Heart left ventricle (tissue), 16 donors: ENCODE data around the gene SERINC2. TPM values are rescaled to one million over a fixed set of nuclear protein-coding genes. Genes with fewer than 3 reads are reported as not detected.

Source experiments
- ATAC-seq, 4 donors: fragments of 200-7000 bp; cut with Tn5 transposase; one replicate each; pipeline ENCODE4 v1.9.1; 2020 to 2022; ENCODE audit warnings: moderate library complexity in 4 of 4, mild to moderate bottlenecking in 3 of 4, moderate number of reproducible peaks in 1 of 4
- DNase-seq, 5 donors: peaks; one replicate each; pipeline ENCODE4 v3.0.0-alpha.2; 2020
- H3K27ac ChIP-seq, 12 donors: fragments of 200-600 bp; sonication (generic) in 4 of 12; one replicate each; pipeline versions ENCODE4 v1.5.0 to v1.8.0; 2016 to 2022; ENCODE audit warnings: mild to moderate bottlenecking in 2 of 12
- H3K27me3 ChIP-seq, 9 donors: fragments of 200-600 bp; sonication (generic) in 2 of 9; one replicate each; pipeline versions ENCODE4 v1.5.1 to v1.8.0; 2016 to 2022; ENCODE audit warnings: mild to moderate bottlenecking in 3 of 9
- H3K36me3 ChIP-seq, 9 donors: fragments of 200-600 bp; sonication (generic) in 2 of 9; one replicate each; pipeline versions ENCODE4 v1.5.0 to v1.8.0; 2018 to 2022; ENCODE audit warnings: mild to moderate bottlenecking in 2 of 9
- H3K4me1 ChIP-seq, 12 donors: fragments of 200-600 bp; sonication (generic) in 4 of 12; one replicate each; pipeline versions ENCODE4 v1.5.0 to v1.8.0; 2016 to 2022; ENCODE audit warnings: mild to moderate bottlenecking in 3 of 12
- H3K4me3 ChIP-seq, 12 donors: fragments of 200-600 bp; sonication (generic) in 4 of 12; one replicate each; pipeline versions ENCODE4 v1.5.0 to v1.8.0; 2017 to 2022; ENCODE audit warnings: mild to moderate bottlenecking in 9 of 12, moderate library complexity in 4 of 12
- H3K9me3 ChIP-seq, 12 donors: fragments of 200-600 bp; sonication (generic) in 4 of 12; one replicate each; pipeline versions ENCODE4 v1.5.0 to v1.8.0; 2016 to 2022; ENCODE audit warnings: mild to moderate bottlenecking in 1 of 12
- POLR2A ChIP-seq, 2 donors: fragments of 450-650 bp; IDR thresholded peaks; one replicate each; pipeline ENCODE4 v1.6.1; 2017; ENCODE audit warnings: antibody characterized with exemption in 2 of 2, mild to moderate bottlenecking in 2 of 2, moderate library complexity in 2 of 2
- WGBS, 4 donors: extraction: QIAGEN DNeasy Blood & Tissue Kit in 2 of 4; methylation state at CpG; one replicate each; pipeline versions ENCODE4 v1.1.5 to v1.1.7; 2013 to 2018; 5-methylcytosine and 5-hydroxymethylcytosine counted together
- intact Hi-C, 10 donors: fragments of 100-400 bp; cut with DNase I; formaldehyde crosslinking; loops; one replicate each; pipeline versions ENCODE4 v1.11.1 to v1.14.2; 2022
- polyA plus RNA-seq, 2 donors: library from polyadenylated mRNA; stranded (reverse); fragments of 200-250 nt; gene quantifications; one replicate each; pipeline ENCODE4 v1.2.3, GENCODE V29; 2013
- total RNA-seq, 9 donors: library from RNA; depleted of rRNA in 2 of 9; stranded (reverse); fragments of >200 nt in 2 of 9; fragmentation: NEBNext Ultra II Directional in 3 of 9; extraction: Animal tissue kit (Norgen Biotek cat#: 25700) in 3 of 9; gene quantifications; one replicate each; pipeline versions ENCODE4 v1.1.0 to v1.2.4, GENCODE V29; 2016 to 2023
- TF ChIP-seq, protein P1 (sequence below), 12 donors: fragments of 200-600 bp; sonication (generic) in 4 of 12; IDR thresholded peaks; one replicate each; pipeline versions ENCODE4 v1.5.0 to v1.8.0; 2018 to 2022; ENCODE audit warnings: antibody characterized with exemption in 12 of 12, mild to moderate bottlenecking in 5 of 12
- donor health status: ischemic (EF 13 %, LVEDD 7.1; RV severe dilation, severe dysfunction).
- donor health status: healthy with polysubstance abuse.
- donor health status: DM: no; HTN: yes; CAD: no.
- donor health status: DM: no; HTN: no; CAD: no.
- donor health status: ischemic (EF 25% LVEDD 6.9; RV normal size, moderate dysfunction).
- donor health status: ischemic (EF 25% LVEDD 5.7; RV mildly dilated, moderate dysfunction).
- donor health status: healthy.
- donor health status: DM: yes; HTN: yes; CAD: no.
- donor health status: ischemic (EF 35%, LVEDD 5.7; RV mildly dilated, moderate dysfunction).
- donor health status: nonischemic (EF 11% LVEDD 7.7; RV severe dilation, severe dysfunction).
- donor health status: DM: yes; HTN: yes; CAD: no.
- donor health status: PGD.
- donor health status: ischemic (EF 29% LVEDD 5.4; RV normal size, mild dysfunction).
- donor health status: nonischemic (EF 23%, LVEDD 6.1; RV moderate dilation, normal function).

Gene SERINC2
- total and polyA plus RNA-seq, 11 donors, result 0.94 to 8.5 (median 2.3) TPM

DNA sequence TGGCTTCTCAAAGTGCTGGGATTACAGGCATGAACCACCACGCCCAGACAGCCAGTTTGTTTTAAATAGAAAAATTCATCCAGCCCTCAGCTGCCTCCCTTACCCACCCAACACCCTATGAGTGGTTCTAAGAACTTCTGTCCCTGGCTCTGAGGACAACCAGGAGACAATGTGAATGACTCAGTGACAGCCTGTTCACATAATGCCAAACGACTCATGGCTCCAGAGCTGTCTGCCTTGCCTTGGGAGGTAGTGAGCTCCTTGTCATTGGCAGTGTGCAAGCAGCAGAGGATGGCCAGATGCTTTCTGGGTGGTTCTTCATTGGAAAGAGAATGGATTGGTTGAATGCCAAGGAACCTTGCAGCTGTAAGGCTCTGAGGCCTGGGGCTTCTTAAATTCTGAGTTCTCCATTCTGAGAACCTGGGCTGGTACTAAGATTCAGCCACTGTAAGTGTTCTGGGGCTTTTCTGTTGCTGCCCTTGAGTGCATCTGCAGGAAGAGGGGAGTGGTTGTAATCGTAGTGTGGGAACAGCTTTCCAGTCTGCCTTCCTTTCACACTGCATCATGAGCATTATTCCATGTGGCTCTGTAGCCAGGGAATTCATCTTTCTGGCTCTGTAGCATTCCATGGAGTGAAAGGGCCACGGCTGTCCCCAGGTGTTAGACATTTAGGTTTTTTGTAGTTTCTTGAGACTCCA, 5.8 kb downstream of the SERINC2 start:
- intact Hi-C loops, result no loop called here
- no peak overlapping the region for H3K4me3 ChIP-seq
- TF ChIP-seq, protein P1, sequence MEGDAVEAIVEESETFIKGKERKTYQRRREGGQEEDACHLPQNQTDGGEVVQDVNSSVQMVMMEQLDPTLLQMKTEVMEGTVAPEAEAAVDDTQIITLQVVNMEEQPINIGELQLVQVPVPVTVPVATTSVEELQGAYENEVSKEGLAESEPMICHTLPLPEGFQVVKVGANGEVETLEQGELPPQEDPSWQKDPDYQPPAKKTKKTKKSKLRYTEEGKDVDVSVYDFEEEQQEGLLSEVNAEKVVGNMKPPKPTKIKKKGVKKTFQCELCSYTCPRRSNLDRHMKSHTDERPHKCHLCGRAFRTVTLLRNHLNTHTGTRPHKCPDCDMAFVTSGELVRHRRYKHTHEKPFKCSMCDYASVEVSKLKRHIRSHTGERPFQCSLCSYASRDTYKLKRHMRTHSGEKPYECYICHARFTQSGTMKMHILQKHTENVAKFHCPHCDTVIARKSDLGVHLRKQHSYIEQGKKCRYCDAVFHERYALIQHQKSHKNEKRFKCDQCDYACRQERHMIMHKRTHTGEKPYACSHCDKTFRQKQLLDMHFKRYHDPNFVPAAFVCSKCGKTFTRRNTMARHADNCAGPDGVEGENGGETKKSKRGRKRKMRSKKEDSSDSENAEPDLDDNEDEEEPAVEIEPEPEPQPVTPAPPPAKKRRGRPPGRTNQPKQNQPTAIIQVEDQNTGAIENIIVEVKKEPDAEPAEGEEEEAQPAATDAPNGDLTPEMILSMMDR (IDR thresholded peaks at IDR 0.05), result no peak
- TF ChIP-seq POLR2A (IDR thresholded peaks at IDR 0.05), result no peak
- 49 to 67% (median 58%) methylated on average over 4 of the region's 4 CpGs for WGBS, 4 donors
- H3K36me3 ChIP-seq, result no peaks in the 10 kb centered on the region
- peaks cover 0 to 13% (median 0%) of the 10 kb centered on the region in 9 donors for H3K27me3 ChIP-seq
- peaks cover 0 to 7% (median 2%) of the 10 kb centered on the region in 12 donors for H3K4me1 ChIP-seq
- DNase-seq (no peak), ATAC-seq (no peak)
- no peak overlapping the region for H3K27ac ChIP-seq
- H3K9me3 ChIP-seq, result no peaks in the 10 kb centered on the region

DNA sequence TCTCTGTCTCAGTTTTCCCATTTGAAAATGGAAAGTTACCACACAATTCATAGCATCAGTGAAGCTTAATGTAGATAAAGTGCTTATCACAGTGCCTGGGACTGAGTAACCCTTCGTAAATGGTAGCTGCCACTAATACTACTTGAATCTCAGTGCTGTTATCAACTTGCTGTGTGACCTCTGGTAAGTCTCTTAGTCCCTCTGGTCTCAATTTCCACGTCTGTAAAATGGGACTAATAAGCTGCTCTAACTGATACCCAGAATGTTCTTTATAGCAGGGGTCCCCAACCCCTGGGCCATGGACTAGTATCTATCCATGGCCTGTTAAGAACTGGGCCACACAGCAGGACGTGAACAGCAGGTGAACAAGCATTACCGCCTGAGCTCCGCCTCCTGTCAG, 7.7 kb downstream of the SERINC2 start:
- TF ChIP-seq POLR2A (IDR thresholded peaks at IDR 0.05), result no peak
- TF ChIP-seq, protein P1 (IDR thresholded peaks at IDR 0.05), result no peak
- no peaks in the 10 kb centered on the region for H3K36me3 ChIP-seq
- peaks cover 0 to 10% (median 0%) of the 10 kb centered on the region in 9 donors for H3K27me3 ChIP-seq
- peaks cover 0 to 6% (median 0%) of the 10 kb centered on the region in 12 donors for H3K4me1 ChIP-seq
- no peaks in the 10 kb centered on the region for H3K9me3 ChIP-seq
- H3K4me3 ChIP-seq, result no peak overlapping the region
- intact Hi-C loops, result loop anchor here in 9 of 10 donors (2.0 to 10.0 kb wide), 6 partner anchors 83 to 696 kb away; partner anchors contain the start of gene MATN1 (in 2 of the 9)
- no peak for ATAC-seq
- no peak for DNase-seq
- H3K27ac ChIP-seq, result no peak overlapping the region
- WGBS, 4 donors, result 77 to 85% (median 82%) methylated on average over 5 of the region's 5 CpGs

DNA sequence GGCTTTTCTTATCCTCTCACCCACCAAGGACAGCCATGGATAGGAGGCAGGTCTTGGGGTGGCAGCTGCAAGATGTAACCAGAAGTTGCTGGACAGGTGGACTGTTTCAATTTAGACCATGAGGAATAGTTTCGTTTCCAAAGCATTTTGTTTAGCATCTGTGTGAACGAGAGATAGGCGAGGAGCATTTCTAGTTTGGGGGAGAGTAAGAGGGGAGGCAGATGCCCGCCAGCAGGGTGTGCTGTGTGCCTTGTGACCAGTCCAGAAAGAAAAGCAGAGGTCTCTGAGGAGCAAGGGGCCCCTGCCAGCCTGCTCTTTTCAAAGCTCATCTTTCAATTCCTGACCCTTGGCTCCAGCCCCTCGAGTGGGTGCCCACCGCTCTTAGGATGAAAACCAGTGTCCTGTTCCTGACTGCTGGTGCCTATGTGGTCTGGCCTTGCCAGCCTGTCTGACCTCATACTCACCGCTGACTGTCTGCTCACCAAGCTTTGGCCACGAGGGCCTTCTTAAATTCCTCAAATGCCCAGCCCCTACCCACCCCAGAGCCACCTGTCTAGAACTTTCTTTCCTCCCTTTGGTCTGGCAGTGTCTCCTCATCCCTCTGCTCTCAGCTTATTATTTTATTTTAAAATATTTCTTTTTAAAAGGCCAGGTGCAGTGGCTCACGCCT, 8.5 kb downstream of the SERINC2 start:
- 45 to 57% (median 50%) methylated on average over 9 of the region's 9 CpGs for WGBS, 4 donors
- H3K27ac ChIP-seq, result no peak overlapping the region

More for the DNA sequence above, 8.5 kb downstream of the SERINC2 start:
- peaks cover 0 to 10% (median 0%) of the 10 kb centered on the region in 9 donors for H3K27me3 ChIP-seq
- intact Hi-C loops, result loop anchor here (1.0 to 10.0 kb wide), 11 partner anchors 27 to 697 kb away; partner anchors contain the start of gene MATN1 (in 2 of the 10)
- ATAC-seq (peak in 1 of 4 donors; percentile 49), DNase-seq (no peak)
- H3K36me3 ChIP-seq, result no peaks in the 10 kb centered on the region
- H3K4me1 ChIP-seq, result peaks cover 0 to 6% (median 0%) of the 10 kb centered on the region in 12 donors
- no peaks in the 10 kb centered on the region for H3K9me3 ChIP-seq
- TF ChIP-seq, protein P1 (IDR thresholded peaks at IDR 0.05), result peak in 9 of 12 donors; percentile 6 to 48 (median 30)
- no peak for TF ChIP-seq POLR2A (IDR thresholded peaks at IDR 0.05)
- no peak overlapping the region for H3K4me3 ChIP-seq
